NOMO-1 (cell line): ENCODE data around the gene BRCA1.
"Not testable (repeated sequence)": the region's sequence is repeated elsewhere in the genome, so short reads cannot be mapped to it uniquely, and the experiment has no call there.

Source experiments
- DNase-seq, 2 experiments: peaks; one replicate each; lab custom pipeline; 2025; ENCODE audit not compliant: unreplicated experiment in 2 of 2; lab: John Stamatoyannopoulos, UW

Gene BRCA1

GRCh38 chr17:43070257-43070656, 54.9 kb downstream of the BRCA1 start:
- DNase-seq: no peak

GRCh38 chr17:43069368-43069898, 55.7 kb downstream of the BRCA1 start:
- DNase-seq: no peak

- DNase-seq: no peak
These were observed 56.4 kb downstream of the BRCA1 start for GRCh38 chr17:43068570-43069367.

GRCh38 chr17:43062984-43063638, 62.1 kb downstream of the BRCA1 start:
- no peak for DNase-seq

- DNase-seq: no peak
These were observed 69.1 kb downstream of the BRCA1 start for GRCh38 chr17:43056051-43056450.

- not testable (repeated sequence) for DNase-seq
These were observed 72.2 kb downstream of the BRCA1 start for GRCh38 chr17:43053008-43053407.

GRCh38 chr17:43051969-43052368, 73.2 kb downstream of the BRCA1 start:
- no peak for DNase-seq

GRCh38 chr17:43044024-43044423, 81.1 kb downstream of the BRCA1 start:
- DNase-seq: no peak

- DNase-seq: no peak
These were observed 81.9 kb downstream of the BRCA1 start for GRCh38 chr17:43043307-43043706.

- no peak for DNase-seq
These were observed 83.0 kb downstream of the BRCA1 start for GRCh38 chr17:43042025-43042628.

- DNase-seq: no peak
These were observed 84.5 kb downstream of the BRCA1 start for GRCh38 chr17:43040655-43041054.

- DNase-seq: no peak
These were observed 85.5 kb downstream of the BRCA1 start for GRCh38 chr17:43039646-43040045.

- DNase-seq: no peak
These were observed 90.3 kb downstream of the BRCA1 start for GRCh38 chr17:43034894-43035293.

- DNase-seq: no peak
These were observed 90.9 kb downstream of the BRCA1 start for GRCh38 chr17:43033948-43034881.

- no peak for DNase-seq
These were observed 93.5 kb downstream of the BRCA1 start for GRCh38 chr17:43031666-43032065.

GRCh38 chr17:43030137-43030767, 94.9 kb downstream of the BRCA1 start:
- DNase-seq: no peak

- DNase-seq: no peak
These were observed 96.8 kb downstream of the BRCA1 start for GRCh38 chr17:43028221-43028861.

GRCh38 chr17:43027091-43028032, 97.8 kb downstream of the BRCA1 start:
- DNase-seq: no peak
